DMS 273 treated with DMSO at 0.1 percent for 48 hours (cell line): ENCODE data around the gene TMCC2.
"Not testable (repeated sequence)": the region's sequence is repeated elsewhere in the genome, so short reads cannot be mapped to it uniquely, and the experiment has no call there.

Experiments
- DNase-seq: peaks from one replicate; lab custom pipeline; 2025; lab: John Stamatoyannopoulos, UW

Gene TMCC2, protein sequence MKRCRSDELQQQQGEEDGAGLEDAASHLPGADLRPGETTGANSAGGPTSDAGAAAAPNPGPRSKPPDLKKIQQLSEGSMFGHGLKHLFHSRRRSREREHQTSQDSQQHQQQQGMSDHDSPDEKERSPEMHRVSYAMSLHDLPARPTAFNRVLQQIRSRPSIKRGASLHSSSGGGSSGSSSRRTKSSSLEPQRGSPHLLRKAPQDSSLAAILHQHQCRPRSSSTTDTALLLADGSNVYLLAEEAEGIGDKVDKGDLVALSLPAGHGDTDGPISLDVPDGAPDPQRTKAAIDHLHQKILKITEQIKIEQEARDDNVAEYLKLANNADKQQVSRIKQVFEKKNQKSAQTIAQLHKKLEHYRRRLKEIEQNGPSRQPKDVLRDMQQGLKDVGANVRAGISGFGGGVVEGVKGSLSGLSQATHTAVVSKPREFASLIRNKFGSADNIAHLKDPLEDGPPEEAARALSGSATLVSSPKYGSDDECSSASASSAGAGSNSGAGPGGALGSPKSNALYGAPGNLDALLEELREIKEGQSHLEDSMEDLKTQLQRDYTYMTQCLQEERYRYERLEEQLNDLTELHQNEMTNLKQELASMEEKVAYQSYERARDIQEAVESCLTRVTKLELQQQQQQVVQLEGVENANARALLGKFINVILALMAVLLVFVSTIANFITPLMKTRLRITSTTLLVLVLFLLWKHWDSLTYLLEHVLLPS

DNA sequence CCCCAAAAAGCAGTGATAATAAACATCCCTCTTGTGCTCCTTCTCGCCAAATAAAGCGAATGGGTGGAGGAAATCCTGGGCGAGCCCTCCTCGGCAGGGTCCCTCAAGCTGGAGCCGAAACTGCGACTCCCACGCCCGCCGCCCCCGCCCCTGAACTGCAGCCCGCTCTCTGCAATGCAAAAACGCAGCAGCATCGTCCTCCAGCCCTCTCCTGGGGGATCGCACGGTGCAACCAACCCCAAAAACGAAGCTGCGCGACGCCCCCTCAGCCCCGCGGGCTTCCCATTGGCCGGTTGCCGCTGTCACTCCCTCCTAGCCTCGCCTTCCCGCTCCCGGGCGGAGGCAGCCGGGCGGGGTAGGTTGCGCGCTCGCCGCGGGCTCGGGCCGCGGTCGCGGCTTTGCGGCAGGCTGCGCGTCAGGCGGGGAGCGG lies at the start of gene TMCC2:
Gene TMCC2, plus strand, starts transcription at position 363 of the 430 bp plus-strand sequence. CDS start 619 bp downstream, outside the sequence.
- DNase-seq = peak; percentile 91

DNA sequence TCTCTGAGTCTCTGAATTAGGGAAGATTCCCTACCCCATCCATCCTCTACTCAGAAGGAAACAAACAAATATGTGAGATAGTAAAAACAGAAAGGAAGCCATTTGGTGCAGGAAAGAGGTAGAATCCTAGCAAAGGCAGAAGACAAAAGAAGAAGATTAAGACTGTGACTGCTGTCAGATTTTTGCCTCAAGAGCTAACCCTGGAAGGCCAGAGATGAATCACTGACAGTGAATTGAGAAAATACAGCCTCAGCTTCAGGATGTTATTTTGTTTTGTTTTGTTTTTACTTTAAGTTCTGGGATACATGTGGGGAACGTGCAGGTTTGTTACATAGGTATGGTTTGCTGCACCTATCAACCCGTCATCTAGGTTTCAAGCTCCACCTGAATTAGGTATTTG lies 47.9 kb upstream of the TMCC2 start:
- DNase-seq = no peak

DNA sequence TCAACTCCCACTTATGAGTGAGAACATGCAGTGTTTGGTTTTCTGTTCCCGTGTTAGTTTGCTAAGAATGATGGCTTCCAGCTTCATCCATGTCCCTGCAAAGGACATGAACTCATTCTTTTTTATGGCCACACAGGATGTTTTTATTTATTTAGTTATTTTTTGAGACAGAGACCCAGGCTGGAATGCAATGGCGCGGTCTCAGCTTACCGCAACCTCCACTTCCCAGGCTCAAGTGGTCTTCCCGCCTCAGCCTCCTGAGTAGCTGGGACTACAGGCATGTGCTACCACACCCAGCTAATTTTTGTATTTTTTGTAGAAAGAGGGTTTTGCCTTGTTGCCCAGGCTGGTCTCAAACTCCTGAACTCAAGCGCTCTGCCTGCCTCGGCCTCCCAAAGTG lies 47.4 kb upstream of the TMCC2 start:
- not testable (repeated sequence) for DNase-seq

DNA sequence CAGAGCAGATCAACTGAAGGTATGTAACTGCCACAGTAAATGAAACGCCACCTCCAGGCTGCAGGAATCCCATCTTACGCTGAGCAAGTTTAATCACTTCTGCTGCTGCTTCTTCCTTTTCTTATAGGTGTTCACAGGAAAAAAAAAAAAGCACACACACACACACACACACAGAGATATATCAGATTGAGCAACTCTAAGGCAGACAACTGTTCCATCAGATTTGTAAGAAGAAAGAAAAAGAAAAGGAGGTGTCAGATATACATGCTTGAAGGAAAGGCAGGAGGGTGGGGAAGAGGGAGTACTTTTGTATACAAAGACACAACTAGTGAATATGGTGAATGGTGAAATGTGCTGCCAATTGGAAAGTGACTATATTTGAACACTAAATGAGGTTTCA lies 44.8 kb upstream of the TMCC2 start:
- DNase-seq = no peak

DNA sequence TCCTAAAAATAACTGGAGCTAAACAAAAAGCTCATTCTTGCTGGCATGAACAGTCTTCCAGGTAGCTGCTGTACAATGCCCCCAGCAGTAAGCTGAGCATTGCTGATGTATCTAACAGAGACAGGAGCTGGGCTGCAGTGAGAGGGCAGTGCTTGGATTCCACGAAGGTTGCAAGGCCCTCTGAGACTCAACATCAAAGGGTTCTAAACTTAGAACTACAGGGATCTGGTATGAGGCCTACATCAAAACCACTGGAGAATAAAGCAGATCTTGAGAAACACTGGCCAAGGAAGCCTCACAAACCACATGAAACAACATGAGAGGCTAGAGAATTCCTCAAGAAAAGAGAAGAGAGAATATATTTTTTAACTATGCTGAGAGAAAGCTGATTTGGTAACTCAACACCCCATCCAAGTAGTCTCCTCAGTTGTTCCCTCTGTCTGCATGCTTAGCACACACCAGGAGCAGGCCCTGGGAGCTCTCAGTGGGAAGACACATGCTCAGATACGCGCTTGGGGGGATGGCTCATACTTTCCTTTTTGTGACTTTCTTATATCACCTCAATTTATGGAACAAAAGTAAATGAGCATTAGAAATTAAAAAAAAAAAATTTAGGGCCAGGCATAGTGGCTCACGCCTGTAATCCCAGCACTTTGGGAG lies 43.9 kb upstream of the TMCC2 start:
- DNase-seq = no peak

DNA sequence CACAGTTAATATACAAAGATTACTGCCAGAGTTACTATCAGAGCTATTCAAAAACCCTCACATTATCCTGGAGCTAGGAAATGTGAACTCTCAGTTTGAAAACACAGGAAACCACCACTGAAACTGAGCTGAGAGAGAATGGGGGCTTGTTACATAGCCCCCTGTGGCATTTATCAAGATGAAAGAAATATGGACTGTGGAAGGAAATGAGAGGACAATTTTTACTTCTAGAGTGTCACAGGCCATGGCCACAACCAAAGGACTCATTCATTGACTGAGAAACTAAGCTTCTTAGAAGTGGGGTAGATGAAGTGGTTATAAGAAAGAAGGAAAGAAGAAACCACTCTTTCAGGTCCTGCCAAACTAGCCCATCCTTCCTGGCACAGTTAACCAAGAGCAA lies 41.6 kb upstream of the TMCC2 start:
- no peak for DNase-seq

DNA sequence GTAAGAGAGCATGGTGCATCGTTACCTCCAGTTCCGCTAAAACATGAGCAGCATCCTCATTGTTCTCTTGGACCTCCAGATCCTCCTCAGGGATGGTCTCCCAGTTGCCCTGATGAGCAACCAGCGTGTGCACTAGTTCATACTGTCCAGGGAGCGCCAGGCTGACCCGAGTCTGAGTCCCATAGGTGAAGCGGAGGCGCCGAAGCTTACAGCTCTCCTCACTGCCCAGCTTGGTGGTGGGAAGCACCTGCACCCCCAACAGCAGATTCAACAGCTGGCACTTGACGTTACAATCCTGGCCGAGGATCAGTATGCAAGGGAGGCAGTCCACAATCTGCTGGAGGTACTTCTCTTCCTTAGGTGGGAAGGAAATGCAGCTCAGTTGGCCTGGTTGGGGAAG lies 40.3 kb upstream of the TMCC2 start:
- no peak for DNase-seq

DNA sequence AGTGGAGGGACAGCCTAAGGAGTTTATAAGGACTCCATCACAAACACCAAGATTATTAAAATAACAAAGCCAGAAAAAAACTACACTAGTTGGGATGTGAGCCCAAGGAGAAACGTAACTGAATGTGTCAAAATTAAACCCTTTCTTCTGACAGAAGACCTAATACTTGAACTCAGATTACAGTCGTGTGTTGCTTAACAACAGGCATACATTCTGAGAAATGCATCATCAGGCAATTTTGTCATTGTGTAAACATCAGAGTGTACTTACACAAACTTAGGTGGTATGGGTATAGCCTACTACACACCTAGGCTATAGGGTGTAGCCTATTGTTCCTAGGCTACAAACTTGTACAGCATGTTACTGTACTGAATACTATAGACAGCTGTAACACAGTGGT lies 39.6 kb upstream of the TMCC2 start:
- DNase-seq = no peak

DNA sequence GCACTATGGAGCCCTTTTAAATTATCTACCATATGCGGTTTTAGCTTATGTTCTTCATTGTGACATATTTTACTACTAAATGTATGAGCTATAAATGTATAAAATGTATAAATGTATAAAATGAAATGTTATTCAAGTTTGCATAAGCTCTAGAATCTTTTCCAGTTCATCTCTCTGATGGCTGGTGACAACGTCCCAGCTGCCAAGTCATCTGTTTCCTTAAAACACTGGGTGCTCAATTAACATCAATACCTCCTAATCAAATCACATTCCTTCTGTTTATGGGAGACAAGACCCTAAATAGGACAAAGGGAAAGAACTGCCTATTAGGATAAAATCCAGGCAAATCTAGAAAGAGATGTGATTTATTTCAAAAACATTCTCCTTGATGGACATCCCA lies 39.1 kb upstream of the TMCC2 start:
- no peak for DNase-seq

DNA sequence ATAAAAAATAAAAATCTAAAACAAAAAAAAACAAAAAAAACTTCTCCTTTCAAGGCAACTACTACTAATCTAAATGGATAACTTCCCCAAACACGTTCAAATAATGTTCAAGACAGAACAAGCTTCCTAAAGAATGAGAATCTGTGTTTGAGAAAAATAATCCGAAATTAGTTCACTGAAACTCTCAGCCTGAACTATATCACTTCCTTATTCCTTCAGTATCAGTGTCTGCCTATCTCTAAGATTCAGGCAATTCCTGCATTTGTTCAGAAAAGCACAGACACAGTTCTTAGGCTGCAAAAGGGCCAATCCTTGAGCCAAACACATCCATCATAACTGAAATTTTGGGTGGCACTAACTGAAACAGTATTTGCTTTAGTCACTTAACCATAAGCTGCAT lies 38.6 kb upstream of the TMCC2 start:
- no peak for DNase-seq

DNA sequence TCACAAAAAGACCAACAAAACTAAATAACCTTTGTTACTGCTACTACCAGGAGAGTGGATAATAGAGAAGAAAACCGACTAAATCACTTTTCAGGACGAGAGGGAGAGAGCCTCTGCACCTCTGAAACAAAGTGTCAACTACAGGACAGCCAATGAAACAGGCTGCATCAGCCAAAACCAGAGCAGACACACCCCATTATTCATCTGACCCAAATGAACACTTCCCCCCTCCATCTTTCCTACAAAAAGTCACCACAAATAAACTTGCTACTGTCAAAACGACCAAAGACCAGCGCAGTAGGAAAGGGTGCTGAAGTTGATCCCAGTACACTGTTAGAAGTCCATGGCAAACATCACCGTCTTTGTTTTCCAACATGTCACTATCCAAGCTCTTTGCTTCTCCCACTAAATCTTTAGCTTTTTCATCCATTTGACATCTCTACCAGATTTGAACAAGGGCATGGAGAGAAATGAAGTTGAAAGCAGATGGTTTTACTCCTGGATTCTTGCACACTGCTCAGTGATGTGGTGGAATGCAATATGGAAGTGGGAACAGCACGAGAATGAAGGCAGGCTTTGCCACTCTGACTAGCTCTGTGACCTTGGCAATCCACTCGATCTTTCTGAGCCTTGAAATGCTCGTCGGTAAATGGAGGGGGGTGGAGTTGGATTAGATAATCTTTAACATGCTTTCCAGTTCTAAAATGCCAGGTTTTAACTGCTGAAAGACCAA lies 36.7 kb upstream of the TMCC2 start:
- DNase-seq = no peak

DNA sequence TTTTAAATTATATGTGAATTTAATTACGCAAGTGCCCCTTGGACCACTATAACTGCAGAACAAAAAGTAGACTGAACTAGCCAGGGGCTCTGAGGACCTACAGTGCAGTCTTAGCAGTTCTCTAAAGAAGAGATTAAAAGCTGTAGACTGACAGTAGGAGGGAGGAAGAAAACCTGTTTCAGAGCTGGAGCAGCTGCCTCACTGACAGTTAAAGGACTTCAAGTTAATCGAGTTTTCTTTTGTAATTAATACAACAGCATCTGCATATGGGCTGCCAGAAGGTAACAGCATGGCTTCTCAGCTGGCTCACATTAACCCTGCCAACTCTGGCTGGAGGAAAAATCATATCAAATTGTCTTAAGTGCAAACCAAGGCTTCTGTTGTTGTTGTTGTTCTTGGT lies 36.1 kb upstream of the TMCC2 start:
- DNase-seq = peak; percentile 85

DNA sequence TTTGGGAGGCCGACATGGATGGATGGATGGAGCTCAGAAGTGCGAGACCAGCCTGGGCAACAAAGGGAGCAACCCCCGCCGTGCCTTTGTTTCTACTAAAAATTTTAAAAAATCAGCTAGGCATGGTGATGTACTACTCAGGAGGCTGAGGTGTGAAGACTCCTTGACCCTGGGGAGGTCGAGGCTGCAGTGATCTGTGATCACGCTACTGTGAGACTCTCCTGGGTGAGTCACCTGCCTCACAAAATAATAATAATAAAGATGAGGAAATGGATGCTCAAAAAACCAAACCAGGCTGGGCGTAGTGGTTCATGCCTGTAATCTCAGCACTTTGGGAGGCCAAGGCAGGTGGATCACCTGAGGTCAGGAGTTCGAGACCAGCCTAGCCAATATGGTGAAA lies 35.5 kb upstream of the TMCC2 start:
- no peak for DNase-seq

DNA sequence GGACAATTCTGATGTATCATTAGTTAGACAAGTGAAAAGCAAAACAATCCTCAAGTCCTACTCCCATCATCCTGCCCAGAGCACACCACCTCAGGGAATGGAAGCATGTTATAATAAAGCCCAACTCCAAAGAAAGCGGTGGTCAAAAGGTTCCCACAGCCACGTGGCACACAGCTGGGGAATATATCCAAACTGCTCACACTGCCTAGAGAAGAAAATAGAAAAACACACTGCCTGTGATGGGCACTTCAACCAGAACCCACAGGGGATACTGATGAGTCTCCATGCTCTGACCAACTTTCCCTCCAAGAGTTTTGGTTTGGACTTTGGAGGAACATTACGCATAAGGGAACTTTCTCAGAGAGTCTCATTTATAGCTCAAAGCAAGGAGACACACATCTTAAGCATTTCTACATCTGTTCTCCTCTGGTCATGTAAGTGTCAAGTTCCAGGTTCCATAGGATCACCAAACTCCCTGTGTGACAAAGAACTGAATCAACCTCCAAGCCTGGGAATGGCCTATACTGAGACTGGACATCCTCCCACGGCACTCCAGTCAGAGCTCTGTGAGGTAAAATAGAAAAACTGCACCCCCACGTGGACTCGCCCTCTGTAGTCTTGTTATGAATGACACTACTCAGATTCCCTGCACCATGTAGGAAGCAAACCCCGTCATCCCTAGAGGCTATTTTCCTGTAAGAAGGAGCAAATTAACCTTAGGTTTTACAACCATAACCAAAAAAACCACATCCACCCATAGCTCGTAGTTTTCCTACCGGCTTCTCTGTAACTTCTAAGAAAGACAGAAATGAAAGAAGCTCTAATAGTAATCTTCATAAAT lies 28.4 kb upstream of the TMCC2 start:
- no peak for DNase-seq

DNA sequence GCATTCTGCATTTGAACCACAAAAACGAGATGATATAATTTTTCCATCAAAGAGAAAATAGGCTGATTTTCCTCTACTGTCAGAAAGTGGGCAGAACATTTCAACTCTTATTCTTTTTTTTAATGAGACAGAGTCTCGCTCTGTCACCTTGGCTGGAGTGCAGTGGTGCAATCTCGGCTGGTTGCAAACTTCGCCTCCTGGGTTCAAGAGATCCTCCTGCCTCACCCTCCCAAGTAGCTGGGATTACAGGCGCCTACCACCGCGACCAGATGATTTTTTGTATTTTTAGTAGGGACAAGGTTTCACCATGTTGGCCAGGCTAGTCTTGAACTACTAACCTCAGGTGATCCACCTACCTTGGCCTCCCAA lies 27.8 kb upstream of the TMCC2 start:
- no peak for DNase-seq

DNA sequence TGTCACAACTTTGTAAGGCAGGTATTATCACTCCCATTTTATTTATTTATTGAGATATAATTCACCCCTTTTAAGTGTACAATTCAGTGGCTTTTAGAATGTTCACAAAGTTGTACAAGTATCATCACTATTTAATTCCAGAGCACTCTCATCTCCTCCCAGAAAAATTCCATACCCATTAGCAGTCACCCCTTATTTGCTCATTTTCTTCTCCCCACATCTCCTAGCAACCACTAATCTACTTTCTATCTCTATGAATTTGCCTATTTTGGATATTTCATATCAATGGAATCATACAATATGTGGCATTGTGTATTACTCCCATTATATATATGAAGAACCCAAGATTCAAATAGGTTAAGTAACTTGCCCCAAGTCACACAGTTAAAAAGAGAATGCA lies 23.2 kb upstream of the TMCC2 start:
- no peak for DNase-seq

DNA sequence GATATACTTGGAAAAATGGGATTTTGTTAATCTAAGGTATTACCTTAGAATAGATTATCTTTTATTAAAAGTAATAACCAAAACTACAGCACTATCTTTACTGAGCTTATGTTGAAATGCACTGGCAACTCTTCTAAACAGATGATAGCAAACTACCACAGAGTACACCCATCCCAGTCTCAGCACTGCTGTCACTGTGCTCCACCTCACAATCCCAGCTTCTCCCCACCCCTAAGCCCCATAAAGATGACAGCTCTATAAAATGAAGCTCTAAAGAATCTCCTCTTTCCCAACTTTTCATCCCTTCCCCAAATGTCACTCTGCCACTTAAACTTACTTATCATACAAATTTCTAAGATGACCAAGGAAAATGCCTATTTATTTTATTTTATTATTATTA lies 22.7 kb upstream of the TMCC2 start:
- DNase-seq = no peak

DNA sequence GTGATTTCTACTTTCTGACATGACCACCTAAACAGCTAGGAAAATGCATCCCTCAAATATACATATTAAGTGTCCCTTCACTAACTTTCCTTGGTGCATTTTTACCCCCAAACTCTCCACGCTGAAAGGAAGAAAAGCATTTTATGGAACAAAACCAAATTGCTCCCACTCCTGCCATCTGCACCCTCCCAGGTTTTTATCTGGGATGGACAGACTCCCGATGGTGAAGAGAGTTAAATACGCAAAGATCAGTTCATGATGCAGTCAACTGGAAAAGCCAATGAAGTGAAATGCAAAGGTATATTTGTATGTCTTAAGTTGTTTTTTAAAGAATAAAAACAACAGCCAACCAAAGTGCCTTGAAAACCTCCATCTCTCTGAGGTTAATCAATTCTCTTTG lies 18.9 kb upstream of the TMCC2 start:
- no peak for DNase-seq

DNA sequence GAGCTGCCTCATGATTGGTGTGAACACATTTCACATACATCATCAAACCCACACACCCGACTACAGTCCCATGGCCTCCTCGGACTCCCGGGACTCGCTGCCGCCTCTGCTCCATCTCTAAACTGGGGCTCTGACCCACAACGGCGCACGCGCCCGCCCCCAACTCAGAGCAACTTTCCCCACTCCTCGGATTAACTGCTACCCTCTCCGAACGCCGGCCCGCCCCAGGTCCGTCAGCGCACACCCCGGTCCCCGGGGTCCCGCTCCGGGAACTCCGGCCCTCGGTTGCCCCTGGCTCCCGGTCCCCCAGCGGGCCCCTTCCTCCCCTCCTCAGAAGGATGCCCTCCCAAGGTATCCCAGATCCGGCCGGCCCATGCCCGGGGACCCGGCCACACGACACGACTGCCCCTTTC lies 17.0 kb upstream of the TMCC2 start:
- DNase-seq = no peak

DNA sequence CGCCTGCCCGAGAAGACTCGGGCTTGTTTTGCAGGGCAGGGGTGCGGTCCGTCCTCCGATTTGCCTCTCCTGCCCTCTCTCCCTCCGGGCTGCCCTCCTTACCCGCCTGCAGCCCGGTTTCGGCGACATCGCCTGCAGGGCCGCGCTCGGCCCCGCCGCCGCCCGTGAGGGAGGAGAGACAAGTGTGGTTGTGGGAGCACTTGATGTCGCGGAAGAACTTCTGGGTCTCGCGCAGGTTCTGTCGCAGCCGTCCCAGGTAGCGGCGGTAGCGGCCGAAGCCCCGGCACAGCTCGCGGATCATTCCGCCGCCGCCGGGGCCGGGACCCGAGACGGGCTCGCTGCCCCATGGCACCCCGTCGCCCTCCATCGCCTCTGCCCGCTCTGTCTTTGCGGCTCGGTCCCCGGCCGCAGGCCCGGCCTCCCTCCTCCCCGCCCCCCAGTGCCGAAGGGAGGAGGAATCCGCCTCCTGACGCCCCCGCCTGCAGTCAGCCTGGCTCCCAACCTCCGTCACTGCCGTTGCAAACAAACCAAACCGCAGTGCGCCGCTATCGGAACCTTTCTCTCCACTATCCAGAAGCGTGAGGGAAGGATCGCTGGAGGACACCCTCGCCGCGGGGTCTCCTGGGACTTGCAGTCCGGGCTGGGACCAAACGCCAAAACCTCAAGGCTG lies 16.4 kb upstream of the TMCC2 start, which contains the start of gene DSTYK:
Gene DSTYK, minus strand, starts transcription at position 534 of the 670 bp plus-strand sequence. Its CDS starts 167 bp downstream, at position 367.
- DNase-seq = peak; percentile 82
